Choroid plexus epithelial cell (primary cell): ENCODE measurements around the gene SMG9.

Experiments used
- DNase-seq: peaks from one replicate; pipeline ENCODE4 v3.0.0-alpha.2; 2010; ENCODE audit warnings: low read depth
- H3K4me3 ChIP-seq: 2 replicates; pipeline ENCODE4 v1.5.1; 2011; ENCODE audit warnings: low read depth, mild to moderate bottlenecking, control low read depth, low read length, moderate library complexity
- TF ChIP-seq, protein P1 (sequence below): conservative IDR thresholded peaks from 2 replicates; pipeline ENCODE4 v1.5.1; 2011; ENCODE audit warnings: low read depth, mild to moderate bottlenecking, control low read depth, inconsistent platforms, low read length, moderate library complexity

Gene SMG9

DNA sequence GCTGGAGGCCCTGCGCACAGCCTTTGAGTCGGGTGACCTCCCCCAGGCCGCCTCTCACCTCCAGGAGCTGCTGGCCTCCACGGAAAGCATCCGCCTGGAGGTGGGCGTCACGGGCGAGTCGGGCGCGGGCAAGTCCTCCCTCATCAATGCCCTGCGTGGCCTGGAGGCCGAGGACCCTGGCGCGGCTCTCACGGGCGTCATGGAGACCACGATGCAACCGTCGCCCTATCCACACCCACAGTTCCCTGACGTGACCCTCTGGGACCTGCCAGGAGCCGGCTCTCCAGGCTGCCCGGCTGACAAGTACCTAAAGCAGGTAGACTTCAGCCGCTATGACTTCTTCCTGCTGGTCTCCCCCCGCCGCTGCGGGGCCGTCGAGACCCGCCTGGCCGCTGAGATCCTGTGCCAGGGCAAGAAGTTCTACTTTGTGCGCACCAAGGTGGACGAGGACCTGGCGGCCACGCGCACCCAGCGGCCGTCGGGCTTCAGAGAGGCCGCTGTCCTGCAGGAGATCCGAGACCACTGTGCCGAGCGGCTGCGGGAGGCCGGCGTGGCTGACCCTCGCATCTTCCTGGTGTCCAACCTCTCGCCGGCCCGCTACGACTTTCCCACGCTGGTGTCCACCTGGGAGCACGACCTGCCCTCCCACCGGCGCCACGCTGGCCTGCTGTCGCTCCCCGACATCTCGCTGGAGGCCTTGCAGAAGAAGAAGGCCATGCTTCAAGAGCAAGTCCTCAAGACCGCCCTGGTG lies 36.0 kb downstream of the SMG9 start:
- DNase-seq: no peak
- no peak overlapping the region for H3K4me3 ChIP-seq
- TF ChIP-seq, protein P1, sequence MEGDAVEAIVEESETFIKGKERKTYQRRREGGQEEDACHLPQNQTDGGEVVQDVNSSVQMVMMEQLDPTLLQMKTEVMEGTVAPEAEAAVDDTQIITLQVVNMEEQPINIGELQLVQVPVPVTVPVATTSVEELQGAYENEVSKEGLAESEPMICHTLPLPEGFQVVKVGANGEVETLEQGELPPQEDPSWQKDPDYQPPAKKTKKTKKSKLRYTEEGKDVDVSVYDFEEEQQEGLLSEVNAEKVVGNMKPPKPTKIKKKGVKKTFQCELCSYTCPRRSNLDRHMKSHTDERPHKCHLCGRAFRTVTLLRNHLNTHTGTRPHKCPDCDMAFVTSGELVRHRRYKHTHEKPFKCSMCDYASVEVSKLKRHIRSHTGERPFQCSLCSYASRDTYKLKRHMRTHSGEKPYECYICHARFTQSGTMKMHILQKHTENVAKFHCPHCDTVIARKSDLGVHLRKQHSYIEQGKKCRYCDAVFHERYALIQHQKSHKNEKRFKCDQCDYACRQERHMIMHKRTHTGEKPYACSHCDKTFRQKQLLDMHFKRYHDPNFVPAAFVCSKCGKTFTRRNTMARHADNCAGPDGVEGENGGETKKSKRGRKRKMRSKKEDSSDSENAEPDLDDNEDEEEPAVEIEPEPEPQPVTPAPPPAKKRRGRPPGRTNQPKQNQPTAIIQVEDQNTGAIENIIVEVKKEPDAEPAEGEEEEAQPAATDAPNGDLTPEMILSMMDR: no peak

DNA sequence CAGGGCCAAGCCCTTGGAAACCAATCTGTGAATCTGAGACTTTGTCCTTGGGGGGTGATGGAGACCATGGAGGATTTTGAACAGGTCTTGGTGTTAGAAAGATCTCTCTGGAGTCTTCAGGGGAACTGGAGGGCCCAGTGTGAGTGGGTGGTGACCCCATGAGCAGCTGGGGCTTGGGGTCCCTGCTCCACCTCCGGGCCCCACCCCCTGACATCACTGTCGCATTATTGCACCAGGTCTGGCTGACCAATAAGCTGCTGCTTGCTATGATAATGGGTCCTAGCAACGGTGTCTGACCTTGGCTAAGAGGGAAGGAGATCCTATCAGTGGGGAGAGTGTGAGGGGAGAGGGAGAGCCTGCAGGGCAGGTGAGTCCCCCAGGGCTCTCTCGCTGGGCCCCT lies 39.0 kb downstream of the SMG9 start, which contains the start of gene IRGC:
Gene IRGC (plus strand): TSS at position 301 of the 400 bp plus-strand sequence. CDS start 2,483 bp downstream, outside the sequence.
- no peak within 1 kb of the TSS for H3K4me3 ChIP-seq
- TF ChIP-seq, protein P1: no peak
- no peak for DNase-seq

DNA sequence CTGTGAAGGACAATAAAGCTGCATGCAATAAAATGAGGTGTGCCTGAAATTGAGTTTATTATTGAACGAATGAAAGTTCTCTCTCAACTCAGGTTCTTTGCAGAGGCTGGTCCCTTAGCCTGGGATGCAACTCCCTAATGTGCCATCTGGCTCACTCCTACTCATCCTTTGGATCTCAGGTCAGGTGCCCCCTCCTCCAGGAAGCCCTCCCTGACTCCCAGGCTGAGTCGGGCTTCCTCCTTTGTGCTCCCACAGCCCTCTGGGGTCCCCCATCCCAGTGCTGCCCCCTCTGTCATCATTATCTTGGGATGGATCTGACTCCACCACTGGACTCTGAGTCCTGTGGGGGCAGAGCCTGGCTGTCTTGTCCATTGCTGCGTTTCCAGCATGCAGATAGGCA lies 41.6 kb downstream of the SMG9 start:
- H3K4me3 ChIP-seq: no peak overlapping the region
- no peak for DNase-seq
- TF ChIP-seq, protein P1: no peak

DNA sequence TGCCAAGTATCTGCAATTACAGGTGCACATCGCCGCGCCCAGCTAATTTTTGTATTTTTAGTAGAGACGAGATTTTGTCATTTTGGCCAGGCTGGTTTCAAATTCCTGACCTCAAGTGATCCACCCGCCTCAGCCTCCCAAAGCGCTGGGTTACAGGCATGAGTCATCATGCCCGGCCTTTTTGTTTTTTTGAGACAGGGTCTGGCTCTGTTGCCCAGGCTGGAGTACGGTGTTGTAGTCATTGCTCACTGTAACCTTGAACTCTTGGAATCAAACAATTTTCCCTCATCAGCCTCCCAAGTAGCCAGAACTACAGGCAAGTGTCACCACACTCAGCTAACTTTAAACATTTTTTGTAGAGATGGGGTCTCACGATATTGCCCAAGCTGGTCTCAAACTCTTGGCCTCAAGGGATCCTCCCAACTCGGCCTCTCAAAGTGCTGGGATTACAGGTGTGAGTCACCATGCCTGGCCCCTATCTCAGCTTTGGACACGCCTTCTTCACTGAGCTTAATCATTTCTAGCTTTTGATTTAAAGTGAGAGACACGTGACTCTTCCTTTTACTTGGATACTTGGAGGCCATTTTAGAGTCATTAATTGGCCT lies 42.9 kb downstream of the SMG9 start:
- no peak overlapping the region for H3K4me3 ChIP-seq
- TF ChIP-seq, protein P1: no peak
- no peak for DNase-seq

DNA sequence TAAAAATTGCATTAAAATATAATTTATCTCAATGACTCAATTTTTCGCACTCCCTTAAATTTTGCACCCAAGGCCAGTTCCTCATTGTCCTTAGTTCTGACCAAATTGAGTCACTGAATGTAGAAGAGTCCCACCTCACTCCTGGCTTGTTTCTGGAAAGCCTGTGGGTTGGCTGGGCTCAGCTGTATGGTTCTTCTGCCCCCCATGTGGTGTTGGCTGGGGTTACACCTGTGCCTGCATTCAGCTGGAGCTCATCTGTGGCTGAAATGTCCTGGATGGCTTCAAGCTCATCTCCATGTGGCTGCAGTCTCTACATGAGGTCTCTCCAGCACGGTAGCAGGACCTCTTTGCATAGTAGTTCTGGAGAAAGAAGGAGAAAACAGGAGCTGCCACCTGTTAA lies 46.0 kb downstream of the SMG9 start:
- TF ChIP-seq, protein P1: no peak
- H3K4me3 ChIP-seq: no peak overlapping the region
- DNase-seq: no peak

DNA sequence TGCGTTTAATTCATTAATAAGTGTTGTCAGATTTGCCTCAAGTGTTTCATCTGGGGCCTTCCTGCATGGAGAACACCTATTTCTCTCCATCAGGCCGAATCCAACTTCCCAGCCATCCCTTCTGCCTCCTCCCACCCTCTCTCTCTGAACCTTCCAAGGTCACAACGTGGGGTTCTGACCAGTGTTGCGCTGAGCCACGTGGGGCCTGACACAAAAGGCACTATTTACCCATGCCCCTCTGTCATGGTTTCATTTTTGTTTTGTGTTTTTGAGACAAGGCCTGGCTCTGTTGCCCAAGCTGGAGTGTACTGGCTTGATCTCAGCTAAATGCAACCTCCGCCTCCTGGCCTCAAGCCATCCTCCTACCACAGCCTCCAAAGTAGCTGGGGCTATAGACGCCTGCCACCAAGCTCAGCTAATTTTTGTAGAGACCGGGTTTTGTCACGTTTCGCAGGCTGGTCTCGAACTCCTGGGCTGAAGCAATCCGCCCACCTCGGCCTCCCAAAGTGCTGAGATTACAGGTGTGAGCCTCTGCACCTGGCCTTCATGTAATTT lies 47.5 kb downstream of the SMG9 start:
- TF ChIP-seq, protein P1: no peak
- no peak for DNase-seq
- no peak overlapping the region for H3K4me3 ChIP-seq

DNA sequence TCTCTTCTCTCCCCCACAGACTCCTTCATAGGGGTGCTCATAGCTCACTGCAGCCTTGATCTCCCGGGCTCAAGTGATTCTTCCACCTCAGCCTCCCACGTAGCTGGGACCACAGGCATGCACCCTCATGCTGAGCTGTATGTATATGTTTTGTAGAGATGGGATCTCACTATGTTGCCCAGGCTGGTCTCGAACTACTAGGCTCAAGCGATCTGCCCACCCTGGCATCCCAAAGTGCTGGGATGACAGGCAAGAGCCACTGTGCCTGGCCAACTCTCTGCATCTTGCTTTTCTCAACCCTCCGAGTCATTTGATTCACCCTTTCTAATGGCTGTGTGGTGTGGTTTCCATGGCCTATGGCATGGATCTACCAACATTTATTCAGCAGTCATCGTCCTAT lies 49.0 kb downstream of the SMG9 start:
- no peak overlapping the region for H3K4me3 ChIP-seq
- no peak for DNase-seq
- TF ChIP-seq, protein P1: no peak
